Measurements from ENCODE around the gene R3HCC1L.

The R3HCC1L gene

DNA sequence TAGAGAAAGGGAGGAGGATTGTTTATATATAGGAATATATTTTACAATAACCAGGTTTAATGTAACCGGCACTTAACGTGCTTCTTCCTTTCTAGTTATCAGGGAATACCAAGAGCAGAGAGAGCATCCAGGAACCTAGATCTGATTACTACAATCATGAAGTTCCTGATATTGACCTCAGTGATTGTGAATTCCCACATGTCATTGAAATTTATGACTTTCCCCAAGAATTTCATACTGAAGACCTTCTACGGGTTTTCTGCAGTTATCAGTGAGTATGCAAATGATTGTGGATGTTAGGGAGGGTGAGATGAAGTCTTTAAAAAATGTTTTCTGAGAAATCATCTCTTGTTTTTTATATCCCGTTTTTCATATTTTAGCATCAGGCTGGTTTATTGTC is 97.0 kb downstream of the R3HCC1L start:
- DNase-seq (ENCODE audit: low spot score), result no peak

DNA sequence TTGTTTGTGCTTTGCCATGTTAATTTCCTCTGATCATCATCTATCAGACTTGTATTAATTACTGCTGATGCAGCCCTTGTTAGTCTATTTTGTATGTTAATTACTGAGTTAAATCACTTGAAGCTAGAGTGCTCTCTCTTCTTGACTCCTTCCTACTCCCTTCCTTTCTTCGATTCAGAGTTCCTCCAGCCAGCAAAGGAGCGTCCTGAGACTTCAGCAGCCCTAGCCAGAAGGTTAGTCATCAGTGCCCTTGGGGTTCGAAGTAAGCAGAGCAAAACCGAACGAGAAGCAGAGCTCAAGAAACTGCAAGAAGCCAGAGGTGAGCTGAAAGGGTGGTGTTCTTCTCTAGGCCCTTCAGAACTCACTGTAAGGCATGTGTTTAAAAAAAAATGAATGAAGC is 101.4 kb downstream of the R3HCC1L start:
- no peak for DNase-seq (ENCODE audit: low spot score)

DNA sequence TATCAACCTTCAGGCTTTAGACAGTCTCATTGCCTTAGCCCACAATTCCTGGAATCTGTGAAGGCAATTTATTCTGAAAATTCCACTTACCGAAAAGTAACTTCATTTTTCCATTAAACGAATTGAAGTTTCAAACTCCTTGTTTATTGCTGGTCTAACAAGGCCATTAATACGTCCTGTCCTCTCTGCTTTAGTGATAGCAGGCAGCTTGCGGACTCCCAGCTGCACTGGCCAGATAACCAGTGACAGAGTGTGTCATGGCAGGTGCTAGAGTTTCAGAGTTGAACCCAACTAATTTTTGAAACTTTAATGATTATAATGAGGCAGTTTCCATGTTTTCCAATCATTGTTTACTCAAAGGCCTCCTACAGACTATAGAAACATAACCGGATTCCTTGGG is 102.4 kb downstream of the R3HCC1L start:
- no peak for DNase-seq (ENCODE audit: low spot score)

DNA sequence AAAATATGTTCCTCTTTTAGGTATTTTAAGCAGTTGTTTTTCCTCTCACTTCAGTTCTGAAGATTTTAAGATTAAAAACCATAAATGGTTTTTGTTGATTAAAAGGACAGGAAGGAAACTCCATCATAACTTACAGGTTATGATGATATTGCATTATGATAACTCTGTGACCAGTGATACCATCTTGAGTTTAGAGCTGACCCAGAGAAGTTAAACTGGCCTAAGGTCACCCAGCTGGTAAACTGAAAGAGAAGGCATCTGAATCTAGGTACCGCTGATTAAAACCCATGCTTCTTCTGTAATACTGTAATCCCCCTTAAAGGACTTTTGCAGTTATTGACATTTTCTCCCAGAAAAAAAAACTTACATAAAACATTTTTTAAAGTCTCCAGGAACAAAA is 103.9 kb downstream of the R3HCC1L start:
- no peak for DNase-seq (ENCODE audit: low spot score)

DNA sequence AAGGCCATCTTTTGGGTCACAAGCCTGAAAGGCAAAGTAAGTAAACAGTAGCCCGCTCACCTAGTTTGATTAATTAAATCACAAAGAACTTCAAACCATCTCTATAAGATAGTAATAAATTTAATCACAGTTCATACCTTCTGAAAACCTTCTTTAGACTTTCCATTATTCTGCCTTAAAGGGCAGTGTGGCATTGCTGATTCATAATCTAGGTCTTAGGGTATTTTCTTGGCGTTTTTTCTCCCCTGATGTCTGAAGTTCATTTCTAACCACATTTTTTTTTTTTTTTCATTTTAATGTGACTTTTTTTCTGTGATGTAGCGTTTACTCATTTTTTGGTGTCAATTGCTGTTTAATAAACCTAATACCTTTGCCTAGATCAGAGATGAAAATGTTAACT is 106.1 kb downstream of the R3HCC1L start:
- no peak for DNase-seq (ENCODE audit: low spot score)

DNA sequence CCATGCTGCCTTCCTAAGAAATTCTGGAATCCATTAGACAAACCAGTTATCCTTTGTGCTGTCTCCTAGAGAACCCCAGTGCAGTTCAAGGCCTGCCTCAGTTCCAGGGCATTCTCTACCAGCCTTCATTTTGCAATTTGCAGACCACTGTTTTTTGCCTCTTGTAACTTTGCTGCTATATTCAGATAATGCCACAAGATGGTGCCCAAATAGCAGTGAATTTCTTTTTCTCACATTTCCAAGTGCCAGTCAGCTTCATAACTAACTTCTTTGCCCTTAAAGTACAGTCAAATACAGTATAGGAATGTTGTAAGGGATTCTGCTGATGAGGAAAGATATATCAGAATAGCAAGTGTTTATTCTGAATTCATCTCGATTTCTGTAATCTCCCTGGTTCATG is 108.4 kb downstream of the R3HCC1L start:
- no peak for DNase-seq (ENCODE audit: low spot score)

DNA sequence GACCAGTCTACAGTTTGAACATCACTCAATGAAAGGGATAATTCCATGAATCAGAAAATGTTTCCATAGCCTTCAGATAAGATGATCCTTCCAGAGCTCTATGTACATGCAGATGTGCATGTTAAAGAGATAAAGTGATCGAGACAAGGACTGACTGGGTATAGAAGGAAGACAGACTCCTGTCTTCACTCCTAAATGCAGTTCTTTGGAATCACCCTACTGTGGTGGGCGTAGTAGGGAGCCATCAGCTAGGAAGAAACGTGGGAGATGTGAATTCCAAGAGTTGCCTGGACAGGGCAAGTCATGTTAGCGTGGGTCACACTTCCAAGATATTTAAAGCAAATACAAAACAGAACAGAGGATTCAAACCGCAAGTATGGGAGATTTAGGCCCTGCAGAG is 109.7 kb downstream of the R3HCC1L start:
- no peak for DNase-seq (ENCODE audit: low spot score)

DNA sequence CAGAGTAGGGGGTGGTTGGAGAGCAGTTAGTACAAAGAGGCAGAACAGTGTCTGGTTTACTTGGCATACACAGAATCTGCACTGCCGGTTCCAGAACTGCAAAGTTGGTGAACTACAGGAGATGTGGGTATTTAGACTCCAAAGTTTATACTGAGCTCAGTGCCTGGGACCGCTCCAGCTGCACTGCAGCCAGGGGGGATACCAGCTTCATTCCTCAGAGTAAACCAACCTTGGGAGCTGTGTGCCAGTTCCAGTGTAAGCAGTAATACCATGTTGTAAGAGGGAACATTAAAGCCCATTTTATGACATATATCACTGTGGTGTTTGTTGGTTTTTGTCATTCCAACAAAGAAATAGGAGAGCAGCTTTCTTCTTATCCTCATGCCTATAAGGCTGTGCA is 110.1 kb downstream of the R3HCC1L start:
- DNase-seq (ENCODE audit: low spot score), result no peak

DNA sequence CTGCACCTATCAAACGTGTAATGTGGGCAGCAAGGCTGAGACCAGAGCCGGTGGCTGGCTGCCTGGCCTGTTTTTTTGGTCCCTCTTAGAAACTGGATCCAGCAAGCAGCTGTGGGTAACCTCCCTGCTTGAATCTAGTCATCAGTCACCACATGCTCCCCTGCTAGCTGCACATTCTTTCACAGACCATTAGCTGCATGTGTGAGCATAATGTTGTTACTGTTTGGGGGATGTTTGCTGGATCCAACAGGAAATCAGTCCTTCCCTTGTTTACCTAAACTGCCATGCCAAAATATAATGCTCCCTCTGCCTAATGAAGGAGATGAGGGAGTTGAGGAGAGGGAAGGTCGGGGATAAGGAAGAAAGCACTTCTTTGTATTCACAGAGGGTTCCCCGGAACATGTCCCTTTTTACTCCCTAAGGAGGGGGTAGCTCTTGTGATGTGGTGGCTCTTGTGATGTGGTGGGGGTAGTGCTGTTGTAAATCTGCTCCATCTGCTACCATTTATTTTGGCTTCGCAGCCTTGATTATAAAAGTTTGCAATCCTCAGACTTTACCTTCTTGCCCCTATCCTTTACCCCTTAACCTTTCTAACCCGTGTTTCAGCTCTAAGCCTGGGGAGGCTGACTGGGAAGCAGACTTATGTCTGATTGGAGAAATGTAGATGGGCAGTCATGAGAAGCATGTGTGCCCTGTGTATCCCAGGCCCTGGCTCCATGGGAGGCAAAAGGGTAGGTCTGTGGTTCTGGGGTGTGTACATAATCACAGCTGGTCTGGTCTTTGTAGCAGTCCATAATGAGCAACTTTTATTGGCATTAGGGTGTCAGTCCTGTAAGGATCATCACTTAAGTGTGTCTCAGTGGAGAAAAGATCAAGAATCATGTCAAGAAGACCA is 112.7 kb downstream of the R3HCC1L start:
- peak; percentile 34 for DNase-seq (ENCODE audit: low spot score)

DNA sequence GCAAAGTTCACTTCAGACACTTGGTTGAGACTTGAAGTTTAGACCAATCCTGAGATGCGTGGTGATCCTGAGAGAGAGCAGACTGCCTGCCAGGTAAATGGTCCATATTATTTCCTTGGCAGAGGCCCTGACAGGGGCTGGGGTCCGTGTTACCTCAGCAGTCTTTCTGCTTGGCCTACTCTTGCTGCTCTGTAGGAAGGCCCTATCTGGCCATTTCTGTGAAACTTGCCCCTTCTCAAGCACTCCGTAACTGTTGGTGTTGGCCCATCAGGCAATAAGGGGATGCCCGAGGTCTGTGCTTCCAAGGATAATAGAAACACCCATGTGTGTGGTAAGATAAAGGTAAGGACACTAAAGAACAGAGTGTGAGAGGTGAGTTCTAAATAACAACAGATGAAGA is 113.6 kb downstream of the R3HCC1L start:
- no peak for DNase-seq (ENCODE audit: low spot score)

DNA sequence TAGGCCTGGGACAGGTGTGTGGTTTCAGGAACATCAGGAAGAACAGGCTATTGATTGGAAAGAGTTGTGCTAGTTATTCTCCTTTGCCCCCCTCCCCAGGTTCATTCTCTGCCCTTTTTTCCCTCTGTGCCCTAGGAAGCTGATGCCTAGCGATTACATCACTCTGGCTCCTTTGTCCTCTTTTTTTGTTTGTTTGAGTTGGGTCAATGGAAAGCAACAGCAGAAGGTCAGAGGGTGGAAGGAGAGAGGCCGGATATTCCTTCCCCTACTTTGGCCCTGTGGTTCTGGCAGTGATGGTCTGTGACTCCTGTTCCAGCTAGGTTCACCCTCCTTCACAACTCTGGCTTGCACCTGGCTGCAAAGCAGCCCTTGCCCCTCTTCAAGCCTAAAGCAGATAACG is 114.7 kb downstream of the R3HCC1L start:
- DNase-seq (ENCODE audit: low spot score), result no peak

DNA sequence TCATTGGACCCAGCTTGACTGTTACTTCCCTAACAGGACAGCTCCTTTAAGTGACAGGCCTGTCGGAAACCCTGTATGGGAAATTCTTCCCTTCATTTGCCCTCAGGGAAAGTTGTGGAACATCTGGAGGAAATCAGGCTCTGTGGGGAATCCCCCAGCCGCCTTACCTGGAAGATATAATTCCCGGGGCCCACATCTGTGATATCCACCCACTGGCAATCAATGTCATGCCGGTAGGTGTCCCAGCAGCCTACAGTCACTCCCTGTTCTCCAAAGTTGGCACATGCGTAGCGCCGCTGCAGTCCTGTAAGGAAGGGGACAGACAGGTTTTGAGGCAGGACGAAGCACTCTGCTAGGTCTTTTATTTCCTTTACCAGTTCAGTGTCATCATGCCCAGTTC is 116.9 kb downstream of the R3HCC1L start:
- DNase-seq (ENCODE audit: low spot score), result peak; percentile 33

DNA sequence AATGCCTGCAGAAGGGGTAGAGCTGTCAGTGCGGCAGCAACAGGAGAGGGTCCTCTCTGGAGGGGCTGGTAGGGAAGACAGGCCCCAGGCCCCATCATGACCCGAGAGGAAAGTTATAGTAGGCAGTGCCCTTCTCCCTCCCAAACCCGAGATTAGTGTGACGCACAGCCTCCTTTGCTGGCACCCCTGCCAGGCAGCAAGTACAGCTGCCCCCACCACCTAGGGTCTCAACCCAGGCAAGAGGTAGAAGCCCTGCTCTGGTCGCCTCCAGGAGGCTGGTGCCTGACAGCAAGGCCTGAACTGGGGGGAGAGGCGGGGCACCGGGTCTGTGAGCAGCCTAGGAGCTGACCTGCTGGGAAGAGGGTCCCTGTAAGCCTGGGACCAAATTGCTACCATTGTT is 118.0 kb downstream of the R3HCC1L start:
- DNase-seq (ENCODE audit: low spot score), result no peak

DNA sequence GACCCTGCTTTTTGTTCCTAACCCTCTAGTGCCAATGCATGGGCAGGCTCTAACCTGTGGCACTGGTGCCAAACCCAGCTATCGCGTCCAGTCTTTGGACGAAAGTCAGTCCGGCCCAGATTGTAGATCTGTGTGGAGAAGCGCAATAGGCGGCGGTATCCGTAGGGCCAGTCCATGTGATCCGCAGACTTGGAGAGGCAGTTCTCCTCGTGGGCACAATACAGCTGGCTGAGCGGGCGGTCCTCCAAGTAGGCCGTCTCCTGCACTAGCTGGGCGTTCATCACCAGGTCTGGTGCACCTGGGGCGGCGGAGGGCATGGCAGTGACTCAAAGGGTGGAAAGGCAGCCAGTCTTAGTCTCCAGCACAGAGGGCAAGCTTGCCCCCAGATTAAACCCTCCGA is 119.0 kb downstream of the R3HCC1L start:
- DNase-seq (ENCODE audit: low spot score), result no peak

DNA sequence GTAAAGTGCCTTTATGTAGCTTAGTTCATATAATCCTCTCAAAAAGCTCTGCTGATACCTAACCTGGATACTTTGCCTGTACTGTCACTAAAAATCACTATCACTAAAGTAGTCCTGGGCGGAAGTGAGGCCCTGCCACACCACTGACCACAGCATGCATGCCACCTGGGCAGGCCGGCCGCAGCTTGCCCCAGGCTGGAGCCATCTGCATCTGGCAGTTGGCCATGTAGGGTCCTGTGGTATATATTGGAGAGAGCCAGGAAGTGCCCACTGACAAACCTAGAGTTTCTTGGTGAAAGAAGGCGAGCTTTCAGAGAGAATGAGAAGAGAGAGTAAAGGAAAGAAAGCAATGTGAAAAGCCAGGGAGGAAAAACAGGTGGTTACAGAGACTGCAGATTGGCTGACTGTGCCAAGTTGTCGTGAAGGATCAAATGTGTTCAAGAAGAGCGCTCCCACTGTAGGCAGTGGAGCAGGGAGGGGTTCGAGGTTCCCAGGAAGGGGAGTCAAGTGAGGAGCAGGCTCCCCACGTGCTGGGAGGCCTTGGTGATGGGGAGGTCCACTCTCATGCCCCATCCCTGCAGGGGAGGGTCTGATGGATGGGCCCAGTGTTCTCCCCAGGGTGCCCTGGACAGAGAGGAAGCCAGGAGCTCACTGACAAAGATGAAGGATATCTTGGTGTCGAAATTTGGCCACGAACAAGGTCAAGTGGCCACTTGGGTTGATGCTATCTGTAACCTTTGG is 119.9 kb downstream of the R3HCC1L start:
- DNase-seq (ENCODE audit: low spot score), result no peak

DNA sequence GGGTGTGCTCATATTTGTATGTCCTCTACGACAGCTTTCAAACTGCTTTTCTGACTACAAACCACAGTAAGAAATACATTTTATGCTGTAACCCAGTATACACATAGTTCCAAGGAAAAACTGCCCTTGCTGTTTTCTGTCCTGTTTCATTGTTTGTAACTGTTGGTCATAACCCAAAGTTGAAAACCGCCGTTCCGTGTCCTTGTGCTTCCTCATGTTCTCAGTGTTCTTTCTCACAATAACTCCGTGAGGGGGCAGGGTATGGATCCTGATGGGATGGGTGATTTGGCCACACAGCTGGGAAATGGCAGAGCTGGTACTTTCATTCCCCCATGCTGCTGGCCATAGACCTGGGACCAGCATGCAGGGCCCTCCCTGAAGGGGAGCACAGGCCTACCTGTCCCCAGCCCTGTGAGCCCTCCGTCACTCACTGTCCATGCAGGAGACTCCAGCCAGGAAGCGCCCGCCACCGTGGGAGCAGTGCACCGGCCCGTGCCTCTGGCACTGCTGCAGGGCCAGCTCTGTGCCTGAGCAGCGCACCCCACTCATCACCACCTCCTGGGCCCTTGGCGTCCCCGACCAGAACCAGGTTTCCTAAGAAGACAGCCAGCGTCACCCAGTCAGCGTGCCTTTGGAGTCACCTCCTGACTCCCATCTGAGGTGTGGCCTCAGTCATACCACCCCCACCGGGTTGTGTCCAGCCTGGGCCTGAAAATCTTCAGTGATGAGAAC is 120.9 kb downstream of the R3HCC1L start:
- DNase-seq (ENCODE audit: low spot score), result peak; percentile 31

DNA sequence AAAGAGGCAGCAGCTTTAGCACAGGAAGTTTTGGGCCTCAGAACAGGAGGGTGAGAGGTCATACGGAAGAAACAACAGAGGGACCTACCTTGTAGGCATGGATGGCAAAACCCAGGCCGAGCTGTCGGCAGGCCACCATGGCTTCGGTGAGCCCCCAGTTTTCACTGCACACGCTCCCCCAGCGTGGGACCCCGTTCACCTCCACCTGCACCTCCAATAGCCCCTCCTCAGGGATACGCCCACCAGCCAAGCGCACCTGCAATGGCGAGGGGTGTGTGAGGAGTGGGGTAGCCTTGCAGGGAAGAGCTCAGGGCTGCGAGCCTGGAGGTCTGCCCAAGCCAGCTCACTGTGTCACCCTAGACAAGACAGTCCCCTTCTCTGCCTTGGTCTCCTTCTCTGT is 122.2 kb downstream of the R3HCC1L start:
- no peak for DNase-seq (ENCODE audit: low spot score)

DNA sequence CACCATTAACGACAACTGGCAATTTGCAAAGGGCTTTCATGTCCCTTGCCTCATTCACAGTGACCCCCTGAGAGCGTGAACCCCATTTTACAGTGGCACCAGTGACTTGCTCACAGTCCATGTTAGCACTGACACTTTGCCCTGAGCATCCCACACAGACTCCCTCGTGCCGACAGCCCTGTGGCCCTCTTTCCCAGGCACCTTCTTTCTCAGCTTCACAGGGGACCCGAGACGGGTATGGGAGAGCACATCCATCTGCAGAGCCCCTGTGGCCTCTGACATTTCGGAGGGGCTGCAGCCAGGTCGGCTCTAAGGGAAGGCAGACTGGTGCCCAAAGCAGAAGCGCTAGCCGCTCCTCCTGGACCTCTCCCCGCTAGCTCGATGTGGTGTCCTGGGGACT is 122.7 kb downstream of the R3HCC1L start:
- no peak for DNase-seq (ENCODE audit: low spot score)

DNA sequence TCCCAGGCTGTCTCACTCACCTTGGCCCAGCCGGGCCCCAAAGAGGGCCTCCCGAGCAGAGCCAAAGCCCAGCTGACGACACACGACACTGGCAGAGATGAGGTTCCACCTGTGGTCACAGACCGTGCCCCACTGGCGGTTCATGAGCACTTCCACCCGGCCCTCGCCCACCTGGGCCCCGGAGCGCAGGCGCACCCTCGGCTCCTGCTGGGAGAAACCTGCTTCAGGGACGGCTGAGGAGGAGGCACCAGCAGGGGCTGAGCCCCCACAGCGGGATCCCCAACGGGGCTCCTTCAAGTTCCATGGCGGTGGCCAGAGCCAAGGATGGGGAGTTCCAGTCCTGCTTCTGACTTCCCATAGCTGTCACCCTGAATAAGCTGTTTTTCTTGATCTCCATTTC is 123.5 kb downstream of the R3HCC1L start:
- DNase-seq (ENCODE audit: low spot score), result no peak

DNA sequence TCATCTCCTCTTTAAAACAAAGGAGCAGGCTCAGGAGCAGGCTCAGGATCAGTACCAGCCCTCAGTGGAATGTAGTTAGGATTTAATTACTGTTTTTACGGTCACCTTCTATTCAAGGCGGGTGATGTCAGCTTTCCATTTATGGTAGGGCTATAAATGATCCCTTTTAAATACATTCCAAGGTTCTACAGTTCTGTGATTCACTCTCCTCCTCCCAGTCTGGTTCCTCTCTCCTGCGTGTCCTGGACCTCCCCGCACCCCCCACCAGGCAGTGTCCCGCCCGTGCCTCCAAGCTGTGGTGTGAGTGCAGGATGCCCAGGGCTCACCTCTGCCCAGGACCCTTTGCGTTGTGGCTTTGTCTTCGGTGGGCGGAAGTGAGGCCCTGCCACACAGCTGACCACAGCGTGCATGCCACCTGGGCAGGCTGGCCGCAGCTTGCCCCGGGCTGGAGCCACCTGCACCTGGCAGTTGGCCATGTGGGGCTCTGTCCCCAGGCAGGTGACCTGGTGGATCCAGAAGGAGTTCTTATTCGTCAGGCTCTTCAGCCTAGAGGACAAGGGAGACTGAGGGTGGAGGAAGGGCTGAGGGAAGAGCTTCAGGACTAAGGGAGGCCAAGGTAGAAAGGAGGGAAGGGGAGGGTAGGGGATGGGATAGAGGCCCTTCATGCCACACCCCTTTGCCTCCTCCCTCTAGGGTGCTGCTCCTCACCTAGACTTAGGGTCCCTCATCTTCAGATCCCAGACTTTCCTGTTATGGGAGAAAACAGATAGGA is 124.4 kb downstream of the R3HCC1L start:
- DNase-seq (ENCODE audit: low spot score), result peak; percentile 33

DNA sequence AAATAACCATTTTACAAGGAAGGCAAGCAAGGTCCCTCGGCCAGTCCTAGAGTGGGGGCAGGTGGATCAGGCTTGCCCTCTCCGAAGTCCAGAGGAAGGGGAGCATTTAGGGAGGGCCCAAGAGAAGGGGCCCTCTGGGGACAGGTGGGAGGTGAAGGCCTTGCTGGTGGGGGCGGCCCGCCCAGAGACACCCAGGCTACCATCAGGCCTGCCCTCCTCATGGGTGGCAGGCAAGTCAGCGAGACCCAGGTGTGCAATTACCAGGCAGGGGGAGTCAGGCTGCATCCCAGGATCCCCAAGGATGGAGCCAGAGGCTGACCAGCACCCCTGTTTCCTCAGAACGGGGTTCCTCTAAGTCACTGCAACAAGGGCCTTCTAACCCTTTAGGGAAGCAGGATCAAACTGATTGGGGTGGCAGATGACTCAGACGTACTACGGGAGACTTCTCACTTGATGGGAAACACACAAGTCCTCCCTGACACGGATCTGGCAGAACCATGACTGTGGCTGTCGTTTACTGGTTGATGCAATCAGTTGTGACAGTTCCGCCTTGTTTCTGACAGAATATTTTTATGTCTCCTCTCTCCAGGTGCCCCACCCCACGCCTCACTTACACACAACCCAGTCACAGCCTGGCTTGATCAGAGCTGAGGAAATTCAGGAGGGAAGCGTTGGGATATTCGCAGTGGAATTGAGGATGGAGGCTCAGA is 125.3 kb downstream of the R3HCC1L start:
- no peak for DNase-seq (ENCODE audit: low spot score)
